Measurements from ENCODE around the gene ZNF41. TPM values are rescaled to one million over a fixed set of nuclear protein-coding genes. Genes with fewer than 3 reads are reported as not detected.

ZNF41 gene
- total and polyA plus RNA-seq, 2 of the 13 experiments (the other 11 are each of a cell fraction or from before 2014, with no cell fraction given) = 2.3 to 3.9 TPM

GRCh38 chrX:47523297-47523696 lies 40.3 kb upstream of the ZNF41 start (continued):
- no peak for TF ChIP-seq JARID2 (CRISPR knock-in tag; IDR thresholded peaks at IDR 0.05; ENCODE audit: insufficient replicate concordance)
- no peak for TF ChIP-seq ZBTB43 (CRISPR knock-in tag; conservative IDR thresholded peaks at IDR 0.05)
- no peak for TF ChIP-seq ZSCAN9 (CRISPR knock-in tag; IDR thresholded peaks at IDR 0.05; ENCODE audit: borderline replicate concordance)
- TF ChIP-seq ZNF597 (CRISPR knock-in tag; IDR thresholded peaks at IDR 0.05) = no peak
- peak; percentile 88 for TF ChIP-seq STAG1 (CRISPR knock-in tag; IDR thresholded peaks at IDR 0.05)
- 0 out of 2 replicates have a peak, but pooled peaks have one; percentile 10 for TF ChIP-seq HNF4G (IDR thresholded peaks at IDR 0.05; ENCODE audit: borderline replicate concordance, low read depth, low read length)
- TF ChIP-seq HNF4G (CRISPR knock-in tag; IDR thresholded peaks at IDR 0.05; ENCODE audit: borderline replicate concordance, low read depth) = no peak
- TF ChIP-seq KLF16 (CRISPR knock-in tag; IDR thresholded peaks at IDR 0.05) = peak in 1 of 2 experiments; percentile 23; a peak in 1 of 4 replicates
- 0 out of 2 replicates have a peak, but pooled peaks have one; percentile 24 for TF ChIP-seq MYPOP (CRISPR knock-in tag; IDR thresholded peaks at IDR 0.05)
- TF ChIP-seq ZNF510 (CRISPR knock-in tag; IDR thresholded peaks at IDR 0.05; ENCODE audit: low read depth) = no peak
- TF ChIP-seq ZNF687 (CRISPR knock-in tag; IDR thresholded peaks at IDR 0.05) = peak; percentile 43; the same call in 1 of the 2 replicates
